ENCODE results near the gene CD72. TPM values are rescaled to one million over a fixed set of nuclear protein-coding genes. Genes with fewer than 3 reads are reported as not detected.
A peak's percentile ranks its signal among the peaks of the same experiment; 100 is the strongest.

CD72 gene
- total RNA-seq, 1 donor: 0.86 TPM

DNA sequence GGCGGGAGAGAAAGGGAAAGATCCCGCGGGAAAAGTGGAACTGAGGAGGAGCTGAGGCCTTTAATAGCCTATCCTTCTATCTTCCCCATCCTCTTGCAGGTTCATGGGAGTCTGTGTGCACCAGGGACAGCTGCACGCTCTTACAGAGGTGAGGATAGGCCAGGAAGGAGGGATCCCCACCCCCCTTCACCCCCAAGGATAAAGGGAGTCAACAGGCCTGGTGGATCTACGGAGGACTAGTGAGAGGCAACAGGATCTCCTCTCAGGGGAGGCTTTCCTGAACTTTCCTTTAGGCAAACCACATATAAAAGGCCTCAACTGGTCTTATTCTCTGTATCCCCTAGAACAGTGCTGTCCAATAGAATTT, 12.1 kb downstream of the CD72 start:
- peak overlapping the region; percentile 75 for H3K4me3 ChIP-seq (ENCODE audit: low read depth, low read length)
- peak; percentile 6 for DNase-seq (ENCODE audit: low read depth)
- no peak for TF ChIP-seq CTCF (IDR thresholded peaks at IDR 0.05; ENCODE audit: insufficient read depth, low read depth, low read length)

DNA sequence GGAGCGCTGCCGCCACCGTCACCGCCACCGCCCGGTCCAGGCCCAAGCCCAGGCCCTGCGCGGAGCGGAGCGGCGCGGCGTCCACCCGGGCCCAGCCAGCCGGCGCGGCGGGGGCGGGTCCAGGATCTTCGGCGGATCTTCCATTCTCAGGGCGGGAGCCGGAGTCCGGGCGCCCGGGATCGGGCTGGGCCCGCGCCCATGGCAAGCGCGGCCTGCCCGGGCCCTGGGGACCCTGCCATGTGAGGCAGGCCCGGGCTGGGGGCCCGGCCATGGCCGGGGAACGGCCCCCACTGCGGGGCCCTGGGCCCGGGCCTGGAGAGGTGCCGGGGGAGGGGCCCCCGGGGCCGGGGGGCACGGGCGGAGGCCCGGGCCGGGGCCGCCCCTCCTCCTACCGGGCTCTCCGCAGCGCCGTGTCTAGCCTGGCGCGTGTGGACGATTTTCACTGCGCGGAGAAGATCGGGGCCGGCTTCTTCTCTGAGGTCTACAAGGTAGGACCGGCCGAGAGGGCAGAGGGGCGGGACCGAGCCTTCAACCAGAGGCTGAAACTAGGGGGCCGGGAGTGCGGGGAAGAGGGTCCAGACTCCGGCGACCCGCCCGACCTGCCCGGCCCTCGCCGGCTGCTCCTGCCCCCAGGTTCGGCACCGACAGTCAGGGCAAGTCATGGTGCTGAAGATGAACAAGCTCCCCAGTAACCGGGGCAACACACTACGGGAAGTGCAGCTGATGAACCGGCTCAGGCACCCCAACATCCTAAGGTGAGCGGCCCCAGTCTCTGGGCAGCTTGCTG, 12.7 kb downstream of the CD72 start:
- H3K4me3 ChIP-seq (ENCODE audit: low read depth, low read length): peak overlapping the region; percentile 75
- TF ChIP-seq CTCF (IDR thresholded peaks at IDR 0.05; ENCODE audit: insufficient read depth, low read depth, low read length): no peak
- peak; percentile 13 for DNase-seq (ENCODE audit: low read depth)

GRCh38 chr9:35604578-35605350, 13.4 kb downstream of the CD72 start, which contains the start of gene TESK1:
TSS of gene TESK1 (plus strand) at chr9:35605262. CDS start at chr9:35605620, 358 bp downstream.
- TF ChIP-seq CTCF (IDR thresholded peaks at IDR 0.05; ENCODE audit: insufficient read depth, low read depth, low read length): no peak
- H3K4me3 ChIP-seq (ENCODE audit: low read depth, low read length): peak within 1 kb of the TSS; percentile 75
- peak; percentile 46 for DNase-seq (ENCODE audit: low read depth)

DNA sequence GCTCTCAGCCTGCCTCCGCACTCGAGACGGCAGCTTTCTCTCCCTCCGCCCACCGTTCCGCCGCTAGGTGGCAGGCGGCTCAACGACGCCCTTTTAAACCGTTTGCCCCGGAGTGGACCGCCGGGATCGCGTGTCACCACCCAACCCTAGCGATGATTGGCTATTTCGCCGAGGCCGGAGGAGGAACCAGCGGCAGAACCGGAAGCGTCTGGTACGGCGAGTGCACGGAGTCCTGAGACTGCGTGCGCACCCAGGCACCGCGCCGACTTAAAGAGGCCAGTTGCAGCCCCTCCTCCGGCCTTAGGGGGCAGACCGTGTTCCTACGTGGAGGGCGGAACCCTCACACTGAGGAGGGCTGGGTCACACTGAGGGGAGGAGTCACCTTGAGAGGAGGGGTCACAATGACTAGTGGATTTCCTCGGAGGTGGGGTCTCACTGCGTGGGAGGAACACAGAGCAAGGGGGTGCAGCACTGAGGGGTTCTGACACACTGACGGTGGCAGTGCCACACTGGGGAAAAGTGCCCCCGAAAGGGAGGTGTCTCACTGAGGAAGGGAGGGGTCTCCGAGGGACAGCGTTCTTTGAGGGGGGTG, 14.1 kb downstream of the CD72 start:
- TF ChIP-seq CTCF (IDR thresholded peaks at IDR 0.05; ENCODE audit: insufficient read depth, low read depth, low read length): peak; percentile 79
- peak; percentile 100 for DNase-seq (ENCODE audit: low read depth)
- peak overlapping the region; percentile 75 for H3K4me3 ChIP-seq (ENCODE audit: low read depth, low read length)

- peak overlapping the region; percentile 56 for H3K4me3 ChIP-seq (ENCODE audit: low read depth, low read length)
- DNase-seq (ENCODE audit: low read depth): peak; percentile 93
- TF ChIP-seq CTCF (IDR thresholded peaks at IDR 0.05; ENCODE audit: insufficient read depth, low read depth, low read length): no peak
These were observed 14.7 kb downstream of the CD72 start for GRCh38 chr9:35603506-35603985.

DNA sequence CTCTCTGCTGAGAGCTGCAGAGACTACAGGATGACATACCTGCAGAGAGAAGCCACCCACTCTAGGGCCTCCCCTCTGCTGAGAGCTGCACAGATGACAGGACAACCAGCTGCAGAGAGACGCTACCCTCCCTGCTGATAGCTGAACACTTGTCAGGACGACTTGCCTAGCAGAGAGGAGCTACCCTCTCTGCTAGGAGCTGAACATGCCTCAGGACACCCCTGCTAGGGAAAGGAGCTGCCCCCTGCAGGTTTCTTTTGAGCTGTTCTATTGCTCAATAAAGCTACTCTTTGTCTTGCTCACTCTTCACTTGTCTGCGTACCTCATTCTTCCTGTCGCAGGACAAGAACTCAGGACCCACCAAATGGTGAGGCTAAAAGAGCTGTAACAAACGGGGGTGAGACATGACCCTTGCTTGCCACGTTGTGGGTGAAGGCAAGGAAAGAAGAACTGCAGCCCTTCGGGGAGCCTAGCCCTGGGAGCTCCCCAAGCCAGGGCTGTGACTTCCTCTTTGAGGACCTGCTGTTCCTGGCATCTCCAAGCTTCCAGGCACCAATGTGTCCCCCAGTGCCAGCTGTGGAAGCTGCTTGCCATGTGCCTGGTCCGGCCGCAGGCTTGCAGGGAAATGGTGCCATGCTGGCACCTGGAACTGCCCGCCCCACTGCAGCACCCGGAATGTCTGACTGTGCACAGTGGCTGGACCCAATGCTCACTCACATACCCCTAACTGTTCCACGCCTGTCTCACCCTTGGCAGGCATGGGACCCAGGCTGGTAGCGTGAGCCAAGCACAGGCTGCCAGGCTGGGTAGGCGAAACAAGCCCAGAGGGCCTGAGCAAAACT, 18.2 kb downstream of the CD72 start:
- H3K4me3 ChIP-seq (ENCODE audit: low read depth, low read length): no peak overlapping the region
- no peak for DNase-seq (ENCODE audit: low read depth)
- TF ChIP-seq CTCF (IDR thresholded peaks at IDR 0.05; ENCODE audit: insufficient read depth, low read depth, low read length): peak; percentile 31

Measured in fibroblast of villous mesenchyme (primary cell).